Keratinocyte (primary cell): ENCODE data around the gene SCYL3. TPM values are rescaled to one million over a fixed set of nuclear protein-coding genes. Genes with fewer than 3 reads are reported as not detected.

ENCODE experiments used
- DNase-seq: peaks from one replicate; pipeline ENCODE4 v3.0.0-alpha.2; 2011; ENCODE audit warnings: low read depth, missing footprints, low spot score
- FAIRE-seq: peaks from 2 replicates; lab custom pipeline; 2011; peaks lifted over from hg19 to GRCh38; lab: Jason Lieb, UNC
- H2AFZ ChIP-seq: 2 replicates; pipeline ENCODE4 v1.6.0; 2012; ENCODE audit warnings: low read length, control low read depth, inconsistent platforms; ENCODE audit not compliant: control insufficient read depth
- H3K27ac ChIP-seq: 2 replicates; pipeline ENCODE4 v1.5.1; 2011; ENCODE audit warnings: low read length; ENCODE audit not compliant: control insufficient read depth, insufficient read depth
- H3K27me3 ChIP-seq: 3 replicates; pipeline ENCODE4 v1.6.0; 2011; ENCODE audit warnings: low read length; ENCODE audit not compliant: control insufficient read depth, insufficient read depth; ENCODE audit errors: extremely low read depth
- H3K36me3 ChIP-seq, 2 experiments: 2 replicates in 1 of 2; 3 replicates in 1 of 2; pipeline ENCODE4 v1.5.1; 2011; ENCODE audit warnings: low read length in 2 of 2, mild to moderate bottlenecking in 1 of 2; ENCODE audit not compliant: control insufficient read depth in 2 of 2, insufficient read depth in 2 of 2; ENCODE audit errors: extremely low read depth in 1 of 2
- H3K4me1 ChIP-seq: 3 replicates; pipeline ENCODE4 v1.5.1; 2011; ENCODE audit warnings: low read length; ENCODE audit not compliant: control insufficient read depth, insufficient read depth; ENCODE audit errors: extremely low read depth
- H3K4me2 ChIP-seq: 3 replicates; pipeline ENCODE4 v1.6.0; 2011; ENCODE audit warnings: low read depth, low read length; ENCODE audit not compliant: control insufficient read depth, insufficient read depth; ENCODE audit errors: extremely low read depth
- H3K4me3 ChIP-seq, 3 experiments: fragments of 200-600 bp in 1 of 3; sonication (generic) in 1 of 3; 2 replicates in 2 of 3; 3 replicates in 1 of 3; pipeline ENCODE4 v1.5.1; 2011 to 2016; ENCODE audit warnings: low read length in 3 of 3, mild to moderate bottlenecking in 3 of 3, control low read depth in 2 of 3, inconsistent platforms in 1 of 3, low read depth in 1 of 3, mixed read lengths in 1 of 3, mixed run types in 1 of 3, moderate library complexity in 1 of 3; ENCODE audit not compliant: control insufficient read depth in 2 of 3, insufficient read depth in 2 of 3; ENCODE audit errors: extremely low read depth in 1 of 3
- H3K79me2 ChIP-seq: 2 replicates; pipeline ENCODE4 v1.6.0; 2012; ENCODE audit warnings: low read length; ENCODE audit not compliant: control insufficient read depth, insufficient read depth
- H3K9ac ChIP-seq: 3 replicates; pipeline ENCODE4 v1.6.0; 2011; ENCODE audit warnings: low read length; ENCODE audit not compliant: control insufficient read depth, insufficient read depth; ENCODE audit errors: extremely low read depth
- H3K9me1 ChIP-seq: 3 replicates; pipeline ENCODE4 v1.6.0; 2011; ENCODE audit warnings: low read length; ENCODE audit not compliant: control insufficient read depth, insufficient read depth; ENCODE audit errors: extremely low read depth
- H3K9me3 ChIP-seq: 2 replicates; pipeline ENCODE4 v1.5.1; 2012; ENCODE audit warnings: low read depth, low read length; ENCODE audit not compliant: control insufficient read depth
- H4K20me1 ChIP-seq: 3 replicates; pipeline ENCODE4 v1.6.0; 2011; ENCODE audit warnings: low read length; ENCODE audit not compliant: control insufficient read depth, insufficient read depth; ENCODE audit errors: extremely low read depth
- EZH2 ChIP-seq: IDR thresholded peaks from one replicate; pipeline ENCODE4 v1.6.1; 2012; ENCODE audit warnings: inconsistent platforms, mild to moderate bottlenecking, low read length, moderate library complexity
- dilution Hi-C: fragments of 300-500 bp; cut with MboI; formaldehyde crosslinking; loops from one replicate; pipeline ENCODE4 v1.7.0; 2020; ENCODE audit warnings: low sequenced_read_pairs; ENCODE audit not compliant: extremely low pct_ligation_motif_present
- polyA plus RNA-seq, 5 experiments: library from polyadenylated mRNA; depleted of rRNA in 3 of 5; stranded (reverse) in 3 of 5; stranded (forward) in 1 of 5; unstranded in 1 of 5; fragments of >200 nt; gene quantifications; 1 replicate in 1 of 5; 2 replicates in 3 of 5; 3 replicates in 1 of 5; pipeline versions ENCODE4 v1.2.1 to v1.2.3, GENCODE V29; 2011 to 2012; ENCODE audit warnings: missing spikeins in 2 of 5, low read depth in 1 of 5, low replicate concordance in 1 of 5
- TF ChIP-seq, protein P1 (sequence below), 3 experiments: IDR thresholded peaks in 1 of 3; conservative IDR thresholded peaks in 1 of 3; optimal IDR thresholded peaks in 1 of 3; 2 replicates in 2 of 3; 3 replicates in 1 of 3; pipeline versions ENCODE3 to v1.5.1; 2011; ENCODE audit warnings: low read length in 3 of 3, mild to moderate bottlenecking in 3 of 3, moderate library complexity in 2 of 3, control low read depth in 1 of 3, inconsistent platforms in 1 of 3; ENCODE audit not compliant: insufficient read depth in 2 of 3; ENCODE audit errors: extremely low read depth in 1 of 3

The SCYL3 gene
- polyA plus RNA-seq, 1 donor (not counting 4 experiments of a cell fraction or from before 2014, with no cell fraction given), result 8.0 TPM

DNA sequence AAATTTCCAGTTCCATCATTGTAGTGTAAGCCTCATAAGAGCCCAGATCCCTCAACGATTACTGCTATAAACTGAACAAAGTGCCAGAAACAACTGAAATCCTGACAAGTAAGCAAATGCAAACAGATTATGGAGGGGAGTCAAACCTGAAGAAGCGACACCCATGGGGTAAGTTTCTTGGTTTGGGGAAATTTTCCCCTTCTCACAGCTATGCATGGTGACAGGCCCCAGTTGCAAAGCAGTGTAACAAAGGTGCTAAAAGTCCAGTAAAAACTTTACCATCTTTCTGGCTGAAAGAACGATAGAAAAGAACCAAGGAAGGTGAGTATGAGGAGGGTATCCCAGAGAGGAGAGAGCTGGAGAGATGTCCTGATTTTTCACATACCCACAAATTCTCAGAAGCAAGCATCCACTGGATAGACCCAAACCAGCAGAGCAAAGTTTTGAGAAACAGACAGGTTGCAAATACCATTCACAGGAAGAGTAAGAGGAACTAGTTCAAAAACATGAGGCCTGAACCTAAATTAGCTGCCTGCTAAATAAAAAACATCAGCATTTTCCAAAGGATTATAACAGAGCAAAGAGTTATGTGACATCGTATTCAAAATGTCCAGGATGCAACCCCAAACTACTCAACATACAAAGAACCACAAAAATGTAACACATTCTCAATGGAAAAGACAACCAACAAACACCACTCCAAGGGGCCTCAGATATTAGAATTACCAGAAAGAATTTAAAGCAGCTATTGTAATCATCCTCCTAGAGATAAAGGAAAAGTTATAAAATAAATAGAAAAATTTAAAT lies 14.5 kb downstream of the SCYL3 start:
- TF ChIP-seq, protein P1, sequence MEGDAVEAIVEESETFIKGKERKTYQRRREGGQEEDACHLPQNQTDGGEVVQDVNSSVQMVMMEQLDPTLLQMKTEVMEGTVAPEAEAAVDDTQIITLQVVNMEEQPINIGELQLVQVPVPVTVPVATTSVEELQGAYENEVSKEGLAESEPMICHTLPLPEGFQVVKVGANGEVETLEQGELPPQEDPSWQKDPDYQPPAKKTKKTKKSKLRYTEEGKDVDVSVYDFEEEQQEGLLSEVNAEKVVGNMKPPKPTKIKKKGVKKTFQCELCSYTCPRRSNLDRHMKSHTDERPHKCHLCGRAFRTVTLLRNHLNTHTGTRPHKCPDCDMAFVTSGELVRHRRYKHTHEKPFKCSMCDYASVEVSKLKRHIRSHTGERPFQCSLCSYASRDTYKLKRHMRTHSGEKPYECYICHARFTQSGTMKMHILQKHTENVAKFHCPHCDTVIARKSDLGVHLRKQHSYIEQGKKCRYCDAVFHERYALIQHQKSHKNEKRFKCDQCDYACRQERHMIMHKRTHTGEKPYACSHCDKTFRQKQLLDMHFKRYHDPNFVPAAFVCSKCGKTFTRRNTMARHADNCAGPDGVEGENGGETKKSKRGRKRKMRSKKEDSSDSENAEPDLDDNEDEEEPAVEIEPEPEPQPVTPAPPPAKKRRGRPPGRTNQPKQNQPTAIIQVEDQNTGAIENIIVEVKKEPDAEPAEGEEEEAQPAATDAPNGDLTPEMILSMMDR (optimal IDR thresholded peaks at IDR 0.05 in 1 of 3, IDR thresholded peaks at IDR 0.05 in 1 of 3, conservative IDR thresholded peaks at IDR 0.05 in 1 of 3; ENCODE audit: extremely low read depth in 1 of 3, insufficient read depth in 2 of 3, low read length in 3 of 3), result no peak
- no peak for TF ChIP-seq EZH2
- no peak overlapping the region for H3K4me2 ChIP-seq
- dilution Hi-C loops, result no loop called here

DNA sequence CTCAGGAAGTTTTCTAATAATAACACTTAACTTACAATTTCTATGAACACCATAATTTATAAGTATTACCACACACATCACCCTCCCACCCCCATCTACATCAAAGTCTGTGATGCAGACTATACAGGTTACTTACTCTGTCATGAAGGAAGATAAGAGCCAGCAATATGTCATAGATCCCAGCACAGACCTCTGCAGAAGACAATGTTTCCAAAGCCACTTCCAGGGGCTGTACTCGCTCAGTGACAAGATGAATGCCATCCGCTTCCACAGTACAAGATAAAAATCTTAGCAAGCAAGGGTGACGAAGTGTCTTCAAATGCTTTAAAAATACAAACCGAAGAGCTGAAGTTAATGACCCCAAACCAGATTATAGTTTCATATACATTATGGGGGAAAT lies 15.2 kb downstream of the SCYL3 start:
- Histone ChIP-seq H3K4me1 (no peaks in the 10 kb centered on the region), H3K9ac (no peak overlapping the region), H3K36me3 (peaks cover 0 to 6% of the 10 kb centered on the region in 2 experiments), H2AFZ (no peak overlapping the region), H4K20me1 (no peaks in the 10 kb centered on the region), H3K27me3 (no peaks in the 10 kb centered on the region), H3K4me3 (no peak overlapping the region), H3K9me1 (no peaks in the 10 kb centered on the region), H3K27ac (no peak overlapping the region), H3K4me2 (no peak overlapping the region), H3K79me2 (no peaks in the 10 kb centered on the region), H3K9me3 (no peaks in the 10 kb centered on the region)
- DNase-seq (no peak), FAIRE-seq (no peak)
- dilution Hi-C loops, result no loop called here
- TF ChIP-seq, protein P1 (optimal IDR thresholded peaks at IDR 0.05 in 1 of 3, IDR thresholded peaks at IDR 0.05 in 1 of 3, conservative IDR thresholded peaks at IDR 0.05 in 1 of 3; ENCODE audit: extremely low read depth in 1 of 3, insufficient read depth in 2 of 3, low read length in 3 of 3), result no peak
- no peak for TF ChIP-seq EZH2

More for the DNA sequence above, 14.5 kb downstream of the SCYL3 start:
- H3K9me1 ChIP-seq, result no peaks in the 10 kb centered on the region
- no peaks in the 10 kb centered on the region for H3K9me3 ChIP-seq
- no peaks in the 10 kb centered on the region for H3K4me1 ChIP-seq
- peaks cover 0 to 6% of the 10 kb centered on the region in 2 experiments for H3K36me3 ChIP-seq
- H3K9ac ChIP-seq, result no peak overlapping the region
- no peaks in the 10 kb centered on the region for H4K20me1 ChIP-seq
- H2AFZ ChIP-seq, result no peak overlapping the region
- no peak overlapping the region for H3K27ac ChIP-seq
- H3K79me2 ChIP-seq, result no peaks in the 10 kb centered on the region
- H3K27me3 ChIP-seq, result no peaks in the 10 kb centered on the region
- no peak for FAIRE-seq
- no peak overlapping the region for H3K4me3 ChIP-seq
- DNase-seq, result no peak
